H9 (cell line): Measurements from ENCODE around the gene RPS28. TPM values are rescaled to one million over a fixed set of nuclear protein-coding genes. Genes with fewer than 3 reads are reported as not detected.

ENCODE experiments used
- DNase-seq: peaks from one replicate; pipeline ENCODE4 v3.0.0-alpha.2; 2017
- H2AFZ ChIP-seq: one replicate; pipeline ENCODE4 v1.6.1; 2013; ENCODE audit warnings: mild to moderate bottlenecking, low read length, control low read depth, moderate library complexity
- H2AK5ac ChIP-seq: 2 replicates; pipeline ENCODE4 v1.6.1; 2013; ENCODE audit warnings: low read length, control low read depth, mixed read lengths; ENCODE audit not compliant: insufficient read length
- H2BK120ac ChIP-seq: one replicate; pipeline ENCODE4 v1.6.1; 2013; ENCODE audit warnings: low read depth, mild to moderate bottlenecking, low read length, control low read depth, inconsistent platforms; ENCODE audit not compliant: poor library complexity, severe bottlenecking
- H2BK12ac ChIP-seq: 2 replicates; pipeline ENCODE4 v1.6.1; 2013; ENCODE audit warnings: low read length, control low read depth, mixed read lengths, low read depth; ENCODE audit not compliant: insufficient read length
- H2BK15ac ChIP-seq: 2 replicates; pipeline ENCODE4 v1.6.1; 2013; ENCODE audit warnings: low read depth, low read length, control low read depth
- H2BK20ac ChIP-seq: one replicate; pipeline ENCODE4 v1.6.1; 2013; ENCODE audit warnings: low read depth, mild to moderate bottlenecking, low read length, control low read depth, inconsistent platforms; ENCODE audit not compliant: poor library complexity, severe bottlenecking
- H2BK5ac ChIP-seq: 2 replicates; pipeline ENCODE4 v1.6.1; 2013; ENCODE audit warnings: low read length, control low read depth, mixed read lengths; ENCODE audit not compliant: insufficient read length
- H3K14ac ChIP-seq: 2 replicates; pipeline ENCODE4 v1.6.1; 2013; ENCODE audit warnings: low read length, control low read depth; ENCODE audit not compliant: insufficient read depth
- H3K18ac ChIP-seq: 2 replicates; pipeline ENCODE4 v1.6.1; 2013; ENCODE audit warnings: low read depth, mild to moderate bottlenecking, mixed read lengths, low read length, control low read depth; ENCODE audit not compliant: insufficient read length
- H3K23ac ChIP-seq: 2 replicates; pipeline ENCODE4 v1.6.1; 2013; ENCODE audit warnings: low read length, control low read depth, mixed read lengths, low read depth; ENCODE audit not compliant: insufficient read length
- H3K23me2 ChIP-seq: 2 replicates; pipeline ENCODE4 v1.6.1; 2013; ENCODE audit warnings: low read depth, mild to moderate bottlenecking, mixed read lengths, low read length, control low read depth; ENCODE audit not compliant: insufficient read length, poor library complexity, severe bottlenecking
- H3K27ac ChIP-seq: 2 replicates; pipeline ENCODE4 v1.5.1; 2013; ENCODE audit warnings: low read length, control low read depth, mixed read lengths, low read depth; ENCODE audit not compliant: insufficient read length
- H3K27me3 ChIP-seq: 2 replicates; pipeline ENCODE4 v1.6.1; 2013; ENCODE audit warnings: low read length, control low read depth, inconsistent platforms; ENCODE audit not compliant: insufficient read depth
- H3K4ac ChIP-seq: 2 replicates; pipeline ENCODE4 v1.6.1; 2013; ENCODE audit warnings: low read depth, mild to moderate bottlenecking, control low read depth, inconsistent platforms, low read length, moderate library complexity
- H3K4me1 ChIP-seq: 2 replicates; pipeline ENCODE4 v1.6.1; 2013; ENCODE audit warnings: low read length, control low read depth, inconsistent platforms; ENCODE audit not compliant: insufficient read depth
- H3K4me2 ChIP-seq: 2 replicates; pipeline ENCODE4 v1.6.1; 2013; ENCODE audit warnings: low read length, control low read depth, mixed read lengths; ENCODE audit not compliant: insufficient read length, insufficient read depth
- H3K56ac ChIP-seq: 2 replicates; pipeline ENCODE4 v1.6.1; 2013; ENCODE audit warnings: low read depth, mild to moderate bottlenecking, mixed read lengths, low read length, control low read depth; ENCODE audit not compliant: insufficient read length
- H3K79me1 ChIP-seq: 2 replicates; pipeline ENCODE4 v1.6.1; 2013; ENCODE audit warnings: low read depth, mild to moderate bottlenecking, moderate library complexity, low read length, control low read depth, inconsistent platforms; ENCODE audit not compliant: insufficient read depth, poor library complexity, severe bottlenecking
- H3K79me2 ChIP-seq: 2 replicates; pipeline ENCODE4 v1.6.1; 2013; ENCODE audit warnings: low read length, control low read depth, inconsistent platforms; ENCODE audit not compliant: insufficient read depth
- H3K9ac ChIP-seq: 2 replicates; pipeline ENCODE4 v1.6.1; 2013; ENCODE audit warnings: low read length, control low read depth, mixed read lengths; ENCODE audit not compliant: insufficient read length; ENCODE audit errors: extremely low read depth
- H3K9me3 ChIP-seq: one replicate; pipeline ENCODE4 v1.6.1; 2013; ENCODE audit warnings: low read depth, low read length, inconsistent platforms; ENCODE audit not compliant: control insufficient read depth
- H3T11ph ChIP-seq: one replicate; pipeline ENCODE4 v1.6.1; 2013; ENCODE audit warnings: mild to moderate bottlenecking, low read length, control low read depth, inconsistent platforms
- H4K20me1 ChIP-seq: one replicate; pipeline ENCODE4 v1.6.1; 2013; ENCODE audit not compliant: control insufficient read depth, insufficient read length, insufficient read depth
- H4K5ac ChIP-seq: 2 replicates; pipeline ENCODE4 v1.6.1; 2013; ENCODE audit warnings: low read depth, mild to moderate bottlenecking, mixed read lengths, low read length, control low read depth; ENCODE audit not compliant: insufficient read length
- H4K8ac ChIP-seq: replicated peaks from 2 replicates; pipeline ENCODE4 v1.6.1; 2013; ENCODE audit warnings: low read length, control low read depth, mixed read lengths, low read depth; ENCODE audit not compliant: insufficient read length
- H4K91ac ChIP-seq: 2 replicates; pipeline ENCODE4 v1.6.1; 2013; ENCODE audit warnings: low read depth, mild to moderate bottlenecking, moderate library complexity, mixed read lengths, low read length, control low read depth; ENCODE audit not compliant: insufficient read length
- H3K27ac Mint-ChIP-seq, 3 experiments: 2 replicates in 2 of 3; 3 replicates in 1 of 3; pipeline ENCODE4 v1.8.0; 2020 to 2021; ENCODE audit warnings: mixed read lengths in 3 of 3, mild to moderate bottlenecking in 1 of 3, moderate library complexity in 1 of 3
- H3K27me3 Mint-ChIP-seq: 2 replicates; pipeline ENCODE4 v1.8.0; 2021; ENCODE audit warnings: low read depth, mild to moderate bottlenecking, moderate library complexity, mixed read lengths
- H3K36me3 Mint-ChIP-seq, 3 experiments: 2 replicates in 2 of 3; 3 replicates in 1 of 3; pipeline ENCODE4 v1.8.0; 2020 to 2021; ENCODE audit warnings: low read depth in 3 of 3, mixed read lengths in 3 of 3; ENCODE audit not compliant: insufficient read depth in 1 of 3
- H3K4me1 Mint-ChIP-seq, 2 experiments: 2 replicates each; pipeline ENCODE4 v1.8.0; 2020; ENCODE audit warnings: mixed read lengths in 2 of 2
- H3K4me3 Mint-ChIP-seq, 2 experiments: 2 replicates in 1 of 2; 3 replicates in 1 of 2; pipeline ENCODE4 v1.8.0; 2020 to 2021; ENCODE audit warnings: mild to moderate bottlenecking in 2 of 2, mixed read lengths in 2 of 2, moderate library complexity in 1 of 2
- H3K9me3 Mint-ChIP-seq, 2 experiments: 2 replicates in 1 of 2; 3 replicates in 1 of 2; pipeline ENCODE4 v1.8.0; 2020; ENCODE audit warnings: mild to moderate bottlenecking in 2 of 2, mixed read lengths in 2 of 2, moderate library complexity in 1 of 2
- WGBS: extraction: QIAGEN DNeasy Blood & Tissue Kit; methylation state at CpG from one replicate; pipeline ENCODE4 v1.1.7; 2013; ENCODE audit warnings: missing lambda C conversion rate, low lambda C conversion rate, mixed read lengths; ENCODE audit not compliant: insufficient read length; ENCODE audit errors: extremely low coverage; 5-methylcytosine and 5-hydroxymethylcytosine counted together
- total RNA-seq: library from RNA; stranded (reverse); gene quantifications from 2 replicates; pipeline ENCODE4 v1.2.1, GENCODE V29; 2021
- TF ChIP-seq, protein P1 (sequence below): fragments of 200-600 bp; sonication (generic); conservative IDR thresholded peaks from 3 replicates; pipeline ENCODE4 v1.8.0; 2021; ENCODE audit warnings: antibody characterized with exemption, mild to moderate bottlenecking

RPS28 gene
- total RNA-seq, 1 experiment from 2014 or later: 1,885 TPM

DNA sequence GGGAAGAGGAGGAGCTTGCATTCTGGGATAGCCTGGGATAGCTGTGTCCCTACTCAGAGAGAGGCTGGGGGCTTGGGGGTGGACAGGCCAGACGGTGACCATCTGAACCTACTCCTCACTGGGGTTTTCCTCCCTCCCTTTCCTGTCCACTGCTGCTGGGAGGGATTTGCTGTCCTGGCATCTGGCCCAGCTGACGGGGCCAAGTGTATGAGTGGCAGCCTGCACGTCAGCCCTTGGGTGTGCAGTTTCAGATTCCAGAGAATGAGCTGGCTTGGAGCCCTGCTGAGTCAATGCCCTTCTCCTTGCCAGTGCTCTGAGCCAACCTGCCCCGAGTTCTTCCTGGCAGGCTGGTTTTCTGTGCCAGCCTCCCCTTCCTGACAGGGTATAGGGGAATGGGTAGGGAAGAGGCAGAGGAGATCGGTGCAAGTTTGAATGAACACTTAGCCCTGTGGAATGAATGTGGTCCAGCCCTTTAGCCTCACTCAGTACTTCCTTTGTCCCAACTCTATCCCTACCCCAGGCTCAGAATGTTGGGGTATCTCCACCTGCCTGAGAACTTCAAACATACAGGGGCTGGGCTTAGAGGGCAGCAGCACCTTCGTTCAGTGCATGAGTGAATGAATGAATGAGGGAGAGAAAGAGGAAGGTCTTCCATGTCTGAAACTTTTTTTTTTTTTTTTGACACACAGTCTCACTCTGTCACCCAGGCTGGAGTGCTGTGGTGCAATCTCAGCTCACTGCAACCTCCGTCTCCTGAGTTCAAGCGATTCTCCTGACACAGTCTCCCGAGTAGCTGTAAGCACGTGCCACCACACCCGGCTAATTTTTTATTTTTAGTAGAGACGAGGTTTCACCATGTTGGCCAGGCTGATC, 40.9 kb downstream of the RPS28 start:
- TF ChIP-seq, protein P1, sequence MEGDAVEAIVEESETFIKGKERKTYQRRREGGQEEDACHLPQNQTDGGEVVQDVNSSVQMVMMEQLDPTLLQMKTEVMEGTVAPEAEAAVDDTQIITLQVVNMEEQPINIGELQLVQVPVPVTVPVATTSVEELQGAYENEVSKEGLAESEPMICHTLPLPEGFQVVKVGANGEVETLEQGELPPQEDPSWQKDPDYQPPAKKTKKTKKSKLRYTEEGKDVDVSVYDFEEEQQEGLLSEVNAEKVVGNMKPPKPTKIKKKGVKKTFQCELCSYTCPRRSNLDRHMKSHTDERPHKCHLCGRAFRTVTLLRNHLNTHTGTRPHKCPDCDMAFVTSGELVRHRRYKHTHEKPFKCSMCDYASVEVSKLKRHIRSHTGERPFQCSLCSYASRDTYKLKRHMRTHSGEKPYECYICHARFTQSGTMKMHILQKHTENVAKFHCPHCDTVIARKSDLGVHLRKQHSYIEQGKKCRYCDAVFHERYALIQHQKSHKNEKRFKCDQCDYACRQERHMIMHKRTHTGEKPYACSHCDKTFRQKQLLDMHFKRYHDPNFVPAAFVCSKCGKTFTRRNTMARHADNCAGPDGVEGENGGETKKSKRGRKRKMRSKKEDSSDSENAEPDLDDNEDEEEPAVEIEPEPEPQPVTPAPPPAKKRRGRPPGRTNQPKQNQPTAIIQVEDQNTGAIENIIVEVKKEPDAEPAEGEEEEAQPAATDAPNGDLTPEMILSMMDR: no peak
- no peak overlapping the region for H3K9ac ChIP-seq
- H3K27me3 ChIP-seq: no peaks in the 10 kb centered on the region; the same call in 1 of the 2 replicates
- no peaks in the 10 kb centered on the region for H3K79me1 ChIP-seq
- Mint-ChIP-seq H3K4me3 (peak overlapping the region in 1 of 2 experiments; percentile 30; a peak in 1 of 5 replicates), H3K27me3 (peaks cover 52% of the 10 kb centered on the region), H3K4me1 (peaks cover 15 to 16% of the 10 kb centered on the region in 2 experiments), H3K36me3 (no peaks in the 10 kb centered on the region; a peak in 2 of 7 replicates), H3K27ac (no peak overlapping the region), H3K9me3 (no peaks in the 10 kb centered on the region)
- H2BK12ac ChIP-seq: no peak overlapping the region
- no peaks in the 10 kb centered on the region for H3K9me3 ChIP-seq
- no peak overlapping the region for H3T11ph ChIP-seq
- H2BK15ac ChIP-seq: no peak overlapping the region
- no peak overlapping the region for H2AFZ ChIP-seq
- H2BK120ac ChIP-seq: no peak overlapping the region
- no peak overlapping the region for H3K4ac ChIP-seq
- no peak overlapping the region for H3K14ac ChIP-seq
- H3K56ac ChIP-seq: no peak overlapping the region
- no peak overlapping the region for H2BK20ac ChIP-seq
- H3K79me2 ChIP-seq: no peaks in the 10 kb centered on the region
- peaks cover 4% of the 10 kb centered on the region; the same call in 1 of the 2 replicates for H3K4me1 ChIP-seq
- no peak overlapping the region for H2AK5ac ChIP-seq
- H3K27ac ChIP-seq: no peak overlapping the region
- H4K5ac ChIP-seq: no peak overlapping the region
- no peak overlapping the region for H3K23ac ChIP-seq
- H2BK5ac ChIP-seq: no peak overlapping the region
- no peaks in the 10 kb centered on the region for H4K20me1 ChIP-seq
- no peak overlapping the region for H3K4me2 ChIP-seq
- no peak overlapping the region for H4K91ac ChIP-seq
- H4K8ac ChIP-seq: no peak overlapping the region
- WGBS: no CpG with 5 or more reads among the region's 12 CpGs
- no peak overlapping the region for H3K18ac ChIP-seq
- peaks cover 6% of the 10 kb centered on the region for H3K23me2 ChIP-seq
- DNase-seq: no peak
